Mucosa of descending colon (tissue), 3 donors: ENCODE data around the gene CKAP4. TPM values are rescaled to one million over a fixed set of nuclear protein-coding genes. Genes with fewer than 3 reads are reported as not detected.
A peak's percentile ranks its signal among the peaks of the same experiment; 100 is the strongest.

Experiments used
- ATAC-seq: fragments of 200-7000 bp; cut with Tn5 transposase; one replicate; pipeline ENCODE4 v1.9.1; 2020; ENCODE audit warnings: mild to moderate bottlenecking, moderate library complexity
- DNase-seq, 3 donors: peaks; one replicate each; pipeline ENCODE4 v3.0.0-alpha.2; 2020
- H3K36me3 ChIP-seq: fragments of 200-600 bp; one replicate; pipeline ENCODE4 v1.8.0; 2021; ENCODE audit warnings: low read depth, mild to moderate bottlenecking
- H3K4me1 ChIP-seq: fragments of 200-600 bp; one replicate; pipeline ENCODE4 v1.8.0; 2021; ENCODE audit warnings: low read depth, mild to moderate bottlenecking
- H3K4me3 ChIP-seq: fragments of 200-600 bp; one replicate; pipeline ENCODE4 v1.8.0; 2021; ENCODE audit warnings: mild to moderate bottlenecking
- H3K9me3 ChIP-seq: fragments of 200-600 bp; one replicate; pipeline ENCODE4 v1.8.0; 2021; ENCODE audit warnings: mild to moderate bottlenecking
- CTCF ChIP-seq: fragments of 200-600 bp; IDR thresholded peaks from one replicate; pipeline ENCODE4 v1.8.0; 2022; ENCODE audit warnings: antibody characterized with exemption, mild to moderate bottlenecking
- intact Hi-C, 2 donors: fragments of 100-400 bp; cut with DNase I in 1 of 2; cut with micrococcal nuclease in 1 of 2; formaldehyde crosslinking; loops; one replicate each; pipeline versions ENCODE4 v1.11.0 to v1.11.1; 2022; cut with DNase I, micrococcal nuclease
- total RNA-seq, 3 donors: library from RNA; stranded (reverse); fragmentation: NEBNext Ultra II Directional in 2 of 3; extraction: Animal tissue kit (Norgen Biotek cat#: 25700) in 2 of 3; gene quantifications; one replicate each; pipeline versions ENCODE4 v1.2.1 to v1.2.4, GENCODE V29; 2021 to 2023
- donor health status: DM: no; HTN: no; CAD: no; lungs with moderate emphysema.
- donor health status: DM: no; HTN: no; CAD: no.
- donor health status: DM: no; HTN: yes; CAD: no.

Gene CKAP4
- total RNA-seq, 3 donors from 2014 or later = 40.6 to 103 (median 46.8) TPM

- no peak for TF ChIP-seq CTCF
- Histone ChIP-seq H3K36me3 (no peaks in the 10 kb centered on the region), H3K4me1 (peaks cover 4% of the 10 kb centered on the region), H3K4me3 (no peak overlapping the region), H3K9me3 (no peaks in the 10 kb centered on the region)
- DNase-seq = no peak
- ATAC-seq = no peak
- intact Hi-C loops = no loop called here
These were observed 4.0 kb upstream of the CKAP4 start for GRCh38 chr12:106251631-106252455.

- TF ChIP-seq CTCF = no peak
- Histone ChIP-seq H3K36me3 (no peaks in the 10 kb centered on the region), H3K4me1 (peaks cover 26% of the 10 kb centered on the region), H3K4me3 (no peak overlapping the region), H3K9me3 (no peaks in the 10 kb centered on the region)
- intact Hi-C loops = no loop called here
- DNase-seq (peak; percentile 66 to 82 (median 74)), ATAC-seq (peak; percentile 53)
These were observed 1.8 kb upstream of the CKAP4 start for GRCh38 chr12:106249411-106250135.

- intact Hi-C loops = no loop called here
- DNase-seq (peak in 2 of 3 donors; percentile 42 to 54), ATAC-seq (peak; percentile 1)
These were observed 1.1 kb upstream of the CKAP4 start for GRCh38 chr12:106248846-106249371.

GRCh38 chr12:106248312-106248845 lies 559 bp upstream of the CKAP4 start:
- intact Hi-C loops = no loop called here
- no peak for TF ChIP-seq CTCF
- H3K4me1 ChIP-seq = peaks cover 33% of the 10 kb centered on the region

More at GRCh38 chr12:106248846-106249371, 1.1 kb upstream of the CKAP4 start:
- Histone ChIP-seq H3K9me3 (no peaks in the 10 kb centered on the region), H3K36me3 (no peaks in the 10 kb centered on the region), H3K4me1 (peaks cover 31% of the 10 kb centered on the region), H3K4me3 (no peak overlapping the region)
- TF ChIP-seq CTCF = no peak

GRCh38 chr12:106246891-106247673 lies 738 bp downstream of the CKAP4 start:
- DNase-seq = peak; percentile 58 to 79 (median 77)
- Histone ChIP-seq H3K9me3 (no peaks in the 10 kb centered on the region), H3K4me1 (peaks cover 33% of the 10 kb centered on the region), H3K36me3 (no peaks in the 10 kb centered on the region), H3K4me3 (peak overlapping the region; percentile 56)
- peak; percentile 8 for ATAC-seq
- TF ChIP-seq CTCF = no peak
- intact Hi-C loops = no loop called here

More at GRCh38 chr12:106248312-106248845, 559 bp upstream of the CKAP4 start:
- DNase-seq (peak; percentile 71 to 78 (median 75)), ATAC-seq (peak; percentile 50)
- Histone ChIP-seq H3K9me3 (no peaks in the 10 kb centered on the region), H3K36me3 (no peaks in the 10 kb centered on the region), H3K4me3 (peak overlapping the region; percentile 56)
